Fibroblast of gingiva (primary cell): ENCODE data around the gene MICAL2.

Source experiments
- DNase-seq: peaks from one replicate; pipeline ENCODE4 v3.0.0-alpha.2; 2011; ENCODE audit warnings: low read depth

Gene MICAL2

GRCh38 chr11:12188548-12189317, 78.3 kb downstream of the MICAL2 start:
- no peak for DNase-seq

GRCh38 chr11:12189543-12190235, 79.3 kb downstream of the MICAL2 start:
- DNase-seq, result no peak

- DNase-seq, result no peak
Measured at GRCh38 chr11:12190511-12190910, 80.1 kb downstream of the MICAL2 start.

- no peak for DNase-seq
Measured at GRCh38 chr11:12192794-12193514, 82.6 kb downstream of the MICAL2 start.

- DNase-seq, result no peak
Measured at GRCh38 chr11:12193515-12194336, 83.3 kb downstream of the MICAL2 start.

- DNase-seq, result no peak
Measured at GRCh38 chr11:12195768-12196167, 85.4 kb downstream of the MICAL2 start.

- DNase-seq, result no peak
Measured at GRCh38 chr11:12196308-12196707, 85.9 kb downstream of the MICAL2 start.

GRCh38 chr11:12196872-12197271, 86.5 kb downstream of the MICAL2 start:
- DNase-seq, result no peak

GRCh38 chr11:12198251-12199222, 88.1 kb downstream of the MICAL2 start:
- no peak for DNase-seq

- DNase-seq, result no peak
Measured at GRCh38 chr11:12199231-12199948, 89.0 kb downstream of the MICAL2 start.

GRCh38 chr11:12200279-12200990, 90.0 kb downstream of the MICAL2 start:
- peak; percentile 68 for DNase-seq

- DNase-seq, result no peak
Measured at GRCh38 chr11:12200991-12201985, 90.9 kb downstream of the MICAL2 start.

GRCh38 chr11:12202661-12203310, 92.4 kb downstream of the MICAL2 start:
- DNase-seq, result no peak

GRCh38 chr11:12204506-12204905, 94.1 kb downstream of the MICAL2 start:
- DNase-seq, result no peak

- DNase-seq, result peak; percentile 49
Measured at GRCh38 chr11:12205330-12205729, 94.9 kb downstream of the MICAL2 start.

GRCh38 chr11:12206529-12206928, 96.1 kb downstream of the MICAL2 start:
- no peak for DNase-seq

- peak; percentile 15 for DNase-seq
Measured at GRCh38 chr11:12207384-12208150, 97.2 kb downstream of the MICAL2 start.
